GM19025 (cell line): Measurements from ENCODE around the gene RPL14.
A peak's percentile ranks its signal among the peaks of the same experiment; 100 is the strongest.
"Not testable (repeated sequence)": the region's sequence is repeated elsewhere in the genome, so short reads cannot be mapped to it uniquely, and the experiment has no call there.

ENCODE experiments used
- ATAC-seq: cut with Tn5 transposase; IDR thresholded peaks from one replicate; pipeline ENCODE4 v1.9.1; 2021; ENCODE audit warnings: mild to moderate bottlenecking, low read depth, moderate library complexity; ENCODE audit not compliant: unreplicated experiment

Gene RPL14

GRCh38 chr3:40461161-40461560, 4.0 kb downstream of the RPL14 start:
- no peak for ATAC-seq

DNA sequence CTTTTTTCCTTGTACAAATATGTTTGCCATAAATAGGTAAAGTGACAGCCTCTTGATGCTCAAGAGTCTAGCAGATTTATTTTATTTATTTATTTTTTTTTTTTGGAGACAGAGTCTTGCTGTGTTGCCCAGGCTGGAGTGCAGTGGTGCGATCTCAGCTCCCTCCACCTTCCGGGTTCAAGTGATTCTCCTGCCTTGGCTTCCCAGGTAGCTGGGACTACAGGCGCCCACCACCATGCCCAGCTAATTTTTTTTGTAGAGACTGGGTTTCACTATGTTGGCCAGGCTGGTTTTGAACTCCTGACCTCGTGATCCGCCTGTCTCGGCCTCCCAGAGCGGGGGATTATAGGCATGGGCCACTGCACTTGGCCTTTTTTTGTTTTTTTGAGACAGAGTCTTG, 5.7 kb downstream of the RPL14 start:
- not testable (repeated sequence) for ATAC-seq

DNA sequence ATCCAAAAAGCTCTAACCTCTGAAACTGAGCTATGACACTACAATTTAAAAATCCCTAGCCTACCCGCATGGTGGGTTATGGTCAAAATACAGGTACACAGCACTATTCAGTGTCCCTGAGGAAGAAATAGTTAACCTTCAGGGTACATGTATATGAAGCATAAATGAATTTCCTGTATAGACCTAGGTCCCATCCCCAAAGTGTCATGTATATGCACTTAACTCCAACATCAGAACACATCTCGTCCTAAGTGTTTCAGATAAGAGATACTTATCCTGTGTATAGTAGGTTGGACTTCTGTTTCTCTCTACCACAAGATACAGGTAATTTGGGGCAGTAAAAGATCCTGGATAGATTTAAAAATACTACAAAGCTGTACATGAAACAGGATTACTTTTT, 6.4 kb downstream of the RPL14 start:
- no peak for ATAC-seq

GRCh38 chr3:40464339-40465110, 7.4 kb downstream of the RPL14 start:
- no peak for ATAC-seq

DNA sequence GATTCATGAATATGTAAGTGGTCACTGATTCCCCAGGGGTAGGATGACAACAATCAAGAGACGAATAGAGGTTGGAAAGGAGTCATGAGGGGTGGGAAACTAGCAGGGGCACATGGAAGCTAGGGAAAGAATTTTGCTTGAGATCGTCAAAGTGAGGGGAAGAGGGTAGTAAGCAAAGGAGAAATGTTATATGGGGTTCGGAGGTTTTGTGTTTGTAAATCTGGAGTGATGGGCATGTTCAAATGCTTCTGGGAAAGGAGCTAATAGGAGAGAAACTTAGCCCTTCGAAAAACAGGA, 7.9 kb downstream of the RPL14 start:
- ATAC-seq = no peak

- ATAC-seq = no peak
Observed at GRCh38 chr3:40465456-40465855, 8.3 kb downstream of the RPL14 start.

DNA sequence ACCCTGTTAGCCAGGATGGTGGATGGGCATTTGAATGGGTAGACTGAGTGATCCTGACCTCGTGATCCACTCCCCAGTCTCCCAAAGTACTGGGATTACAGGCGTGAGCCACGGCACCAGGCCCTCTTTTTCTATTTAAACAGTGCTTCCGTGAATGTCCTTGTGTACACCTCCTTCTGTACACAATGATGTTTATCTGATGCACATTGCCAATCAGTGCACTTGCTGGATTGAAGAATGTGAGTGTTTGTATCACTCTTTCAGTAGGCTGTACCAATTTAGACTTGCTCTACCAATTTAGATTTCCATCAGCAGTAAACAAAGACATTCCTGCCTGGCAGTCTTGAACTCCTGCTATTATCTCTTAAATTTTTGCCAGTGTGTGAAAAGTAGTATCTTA, 10.9 kb downstream of the RPL14 start:
- ATAC-seq = no peak

- ATAC-seq = no peak
Observed at GRCh38 chr3:40470701-40471100, 13.6 kb downstream of the RPL14 start.

- peak; percentile 74 for ATAC-seq
Observed at GRCh38 chr3:40476478-40477470, 19.6 kb downstream of the RPL14 start, which contains the start of gene ZNF619. ZNF619 (plus strand) TSS chr3:40477122; CDS start chr3:40477980, 858 bp downstream.

DNA sequence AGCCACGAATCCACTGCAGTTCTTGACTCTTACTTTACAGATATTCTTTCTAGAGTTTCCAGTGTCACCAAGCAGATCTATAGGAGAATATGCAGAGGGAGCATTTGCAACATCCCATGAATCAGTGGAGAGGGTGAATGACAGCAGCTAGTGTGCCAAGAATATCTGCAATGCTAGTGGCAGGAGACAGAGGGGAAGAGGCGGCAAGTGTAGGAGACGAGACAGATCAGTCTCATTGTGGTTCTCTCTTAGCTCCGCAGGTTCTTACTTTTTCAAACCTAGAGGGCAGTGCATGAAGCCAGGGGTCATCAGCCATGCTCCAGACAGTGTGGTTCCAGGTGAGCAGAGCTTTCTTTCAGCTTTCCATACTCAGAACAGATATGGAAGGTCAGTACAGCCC, 20.5 kb downstream of the RPL14 start:
- no peak for ATAC-seq

DNA sequence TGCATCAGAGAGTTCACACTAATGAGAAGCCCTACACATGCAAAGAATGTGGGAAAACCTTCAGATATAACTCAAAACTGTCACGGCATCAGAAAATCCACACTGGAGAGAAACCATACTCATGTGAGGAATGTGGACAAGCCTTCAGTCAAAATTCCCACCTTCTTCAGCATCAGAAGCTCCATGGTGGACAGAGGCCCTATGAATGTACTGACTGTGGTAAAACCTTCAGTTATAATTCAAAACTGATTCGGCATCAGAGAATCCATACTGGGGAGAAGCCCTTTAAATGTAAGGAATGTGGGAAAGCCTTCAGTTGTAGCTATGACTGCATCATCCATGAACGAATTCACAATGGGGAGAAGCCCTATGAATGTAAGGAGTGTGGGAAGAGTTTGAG, 30.0 kb downstream of the RPL14 start:
- no peak for ATAC-seq

DNA sequence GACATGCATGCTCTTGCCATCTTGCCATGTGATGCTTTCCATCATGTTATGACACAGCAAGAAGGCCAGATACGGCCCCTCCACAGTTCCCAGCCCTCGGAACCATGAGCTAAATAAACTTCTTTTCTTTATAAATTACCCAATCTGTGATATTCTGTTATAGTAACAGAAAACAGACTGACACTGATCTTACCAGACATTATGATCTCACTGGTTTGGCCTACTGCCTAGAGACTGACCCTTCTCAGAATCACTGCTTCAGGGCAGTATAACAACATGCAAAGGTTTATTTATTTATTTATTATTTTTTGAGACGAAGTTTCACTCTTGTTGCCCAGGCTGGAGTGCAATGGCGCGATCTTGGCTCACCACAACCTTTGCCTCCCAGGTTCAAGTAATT, 33.8 kb downstream of the RPL14 start:
- no peak for ATAC-seq

GRCh38 chr3:40494698-40495097, 37.6 kb downstream of the RPL14 start:
- ATAC-seq = no peak

DNA sequence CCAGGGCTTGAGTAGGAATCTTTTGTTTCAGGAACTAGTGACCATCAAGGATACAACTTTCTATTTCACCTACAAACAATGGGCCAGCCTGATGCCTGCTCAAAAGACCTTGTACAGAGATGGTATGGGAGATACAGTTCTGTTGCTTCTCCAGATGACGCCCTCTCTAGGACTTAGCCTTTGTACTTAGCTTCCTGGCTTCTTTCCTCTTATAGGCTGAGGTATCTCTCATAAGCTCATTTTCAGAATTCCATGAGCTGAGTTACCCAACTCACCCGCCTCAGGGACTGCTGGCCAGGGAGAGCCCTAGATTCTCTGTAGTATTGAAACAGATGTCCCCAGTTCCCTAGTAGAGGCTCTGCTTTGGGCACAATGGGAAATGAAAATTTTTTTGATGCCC, 40.1 kb downstream of the RPL14 start:
- no peak for ATAC-seq

DNA sequence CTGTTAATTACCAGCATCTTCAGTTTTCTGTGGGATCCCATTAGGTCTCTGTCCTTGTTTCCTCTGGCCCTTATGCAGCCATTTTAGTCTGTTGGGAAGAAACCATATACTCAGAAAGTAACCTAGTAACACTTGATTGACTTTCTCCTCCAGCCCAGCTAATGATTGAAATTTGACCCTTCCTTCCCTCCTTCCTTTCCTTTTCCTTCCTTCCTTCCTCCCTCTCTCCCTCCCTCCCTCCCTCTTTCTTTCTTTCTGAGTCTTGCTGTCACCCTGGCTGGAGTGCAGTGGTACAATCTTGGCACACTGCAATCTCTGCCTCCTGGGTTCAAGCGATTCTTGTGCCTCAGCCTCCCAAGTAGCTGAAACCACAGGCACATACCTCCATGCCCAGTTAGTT, 42.8 kb downstream of the RPL14 start:
- ATAC-seq = no peak

- no peak for ATAC-seq
Observed at GRCh38 chr3:40502034-40502433, 44.9 kb downstream of the RPL14 start.

- no peak for ATAC-seq
Observed at GRCh38 chr3:40504636-40505430, 47.7 kb downstream of the RPL14 start.

GRCh38 chr3:40505599-40506462, 48.7 kb downstream of the RPL14 start, which contains the start of gene ZNF620:
ZNF620 (plus strand) TSS chr3:40506039; CDS start chr3:40506353, 314 bp downstream.
- ATAC-seq = peak; percentile 66

GRCh38 chr3:40511031-40511718, 54.0 kb downstream of the RPL14 start:
- ATAC-seq = no peak
